ENCODE results near the gene C6orf89. TPM values are rescaled to one million over a fixed set of nuclear protein-coding genes. Genes with fewer than 3 reads are reported as not detected.

The C6orf89 gene
- total RNA-seq, 4 donors from 2014 or later, result 29.8 to 42.1 (median 37.9) TPM

DNA sequence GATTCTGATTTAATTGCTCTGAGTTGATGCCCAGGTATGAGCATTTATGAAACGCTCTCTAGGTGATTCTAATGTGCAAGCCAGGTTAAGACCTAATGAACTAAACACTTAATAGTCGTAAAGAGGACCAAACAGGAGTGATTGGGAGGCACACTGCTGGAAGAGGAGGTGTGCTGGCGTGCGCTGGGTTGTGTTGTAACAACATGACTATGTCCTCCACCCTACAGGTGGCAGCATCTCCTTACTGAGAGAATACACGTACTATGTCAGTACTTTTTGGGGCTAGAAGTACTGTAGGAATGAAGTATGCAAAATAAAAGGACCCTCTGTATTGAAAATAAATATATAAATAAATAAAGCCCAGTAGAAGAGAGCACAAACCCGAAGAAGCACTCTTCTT, 11.9 kb downstream of the C6orf89 start:
- H3K27me3 ChIP-seq, result no peaks in the 10 kb centered on the region
- TF ChIP-seq, protein P1, sequence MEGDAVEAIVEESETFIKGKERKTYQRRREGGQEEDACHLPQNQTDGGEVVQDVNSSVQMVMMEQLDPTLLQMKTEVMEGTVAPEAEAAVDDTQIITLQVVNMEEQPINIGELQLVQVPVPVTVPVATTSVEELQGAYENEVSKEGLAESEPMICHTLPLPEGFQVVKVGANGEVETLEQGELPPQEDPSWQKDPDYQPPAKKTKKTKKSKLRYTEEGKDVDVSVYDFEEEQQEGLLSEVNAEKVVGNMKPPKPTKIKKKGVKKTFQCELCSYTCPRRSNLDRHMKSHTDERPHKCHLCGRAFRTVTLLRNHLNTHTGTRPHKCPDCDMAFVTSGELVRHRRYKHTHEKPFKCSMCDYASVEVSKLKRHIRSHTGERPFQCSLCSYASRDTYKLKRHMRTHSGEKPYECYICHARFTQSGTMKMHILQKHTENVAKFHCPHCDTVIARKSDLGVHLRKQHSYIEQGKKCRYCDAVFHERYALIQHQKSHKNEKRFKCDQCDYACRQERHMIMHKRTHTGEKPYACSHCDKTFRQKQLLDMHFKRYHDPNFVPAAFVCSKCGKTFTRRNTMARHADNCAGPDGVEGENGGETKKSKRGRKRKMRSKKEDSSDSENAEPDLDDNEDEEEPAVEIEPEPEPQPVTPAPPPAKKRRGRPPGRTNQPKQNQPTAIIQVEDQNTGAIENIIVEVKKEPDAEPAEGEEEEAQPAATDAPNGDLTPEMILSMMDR (IDR thresholded peaks at IDR 0.05), result no peak
- TF ChIP-seq POLR2A (IDR thresholded peaks at IDR 0.05) (no peak), EP300 (IDR thresholded peaks at IDR 0.05) (no peak), POLR2AphosphoS5 (IDR thresholded peaks at IDR 0.05) (no peak)
- no peak overlapping the region for H3K4me3 ChIP-seq
- H3K27ac ChIP-seq, result no peak overlapping the region
- peaks cover 51% of the 10 kb centered on the region for H3K36me3 ChIP-seq
- H3K9me3 ChIP-seq, result no peaks in the 10 kb centered on the region
- H3K4me1 ChIP-seq, result no peaks in the 10 kb centered on the region
- 67% methylated on average over 6 of the region's 6 CpGs for WGBS
- no peak for DNase-seq (ENCODE audit: low spot score in 2 of 2)

DNA sequence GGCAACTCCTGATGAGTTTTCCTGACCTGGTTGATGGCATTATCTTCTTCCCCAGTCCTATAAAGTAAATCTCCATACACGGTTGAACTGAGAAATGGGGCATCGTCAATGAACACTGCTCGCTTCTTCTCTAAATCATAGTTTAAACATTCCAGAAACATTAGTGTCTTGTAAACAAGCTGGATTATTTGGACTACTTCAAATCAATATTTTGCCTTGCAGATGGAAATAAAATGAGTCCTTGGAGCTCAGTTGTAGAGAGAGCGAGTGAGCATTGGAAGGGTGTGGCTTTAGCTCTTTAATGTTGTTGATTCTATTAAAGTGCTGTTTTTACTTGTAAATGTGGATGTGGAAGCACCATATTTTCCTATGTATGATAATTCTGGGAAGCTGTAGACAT, 18.4 kb downstream of the C6orf89 start:
- no peak for DNase-seq (ENCODE audit: low spot score in 2 of 2)
- no peaks in the 10 kb centered on the region for H3K27me3 ChIP-seq
- 83% methylated on average over 4 of the region's 4 CpGs for WGBS
- no peaks in the 10 kb centered on the region for H3K9me3 ChIP-seq
- TF ChIP-seq EP300 (IDR thresholded peaks at IDR 0.05), result no peak
- no peak for TF ChIP-seq POLR2AphosphoS5 (IDR thresholded peaks at IDR 0.05)
- no peak for TF ChIP-seq POLR2A (IDR thresholded peaks at IDR 0.05)
- TF ChIP-seq, protein P1 (IDR thresholded peaks at IDR 0.05), result no peak
- H3K27ac ChIP-seq, result no peak overlapping the region
- no peak overlapping the region for H3K4me3 ChIP-seq
- peaks cover 67% of the 10 kb centered on the region for H3K36me3 ChIP-seq
- H3K4me1 ChIP-seq, result peaks cover 19% of the 10 kb centered on the region

DNA sequence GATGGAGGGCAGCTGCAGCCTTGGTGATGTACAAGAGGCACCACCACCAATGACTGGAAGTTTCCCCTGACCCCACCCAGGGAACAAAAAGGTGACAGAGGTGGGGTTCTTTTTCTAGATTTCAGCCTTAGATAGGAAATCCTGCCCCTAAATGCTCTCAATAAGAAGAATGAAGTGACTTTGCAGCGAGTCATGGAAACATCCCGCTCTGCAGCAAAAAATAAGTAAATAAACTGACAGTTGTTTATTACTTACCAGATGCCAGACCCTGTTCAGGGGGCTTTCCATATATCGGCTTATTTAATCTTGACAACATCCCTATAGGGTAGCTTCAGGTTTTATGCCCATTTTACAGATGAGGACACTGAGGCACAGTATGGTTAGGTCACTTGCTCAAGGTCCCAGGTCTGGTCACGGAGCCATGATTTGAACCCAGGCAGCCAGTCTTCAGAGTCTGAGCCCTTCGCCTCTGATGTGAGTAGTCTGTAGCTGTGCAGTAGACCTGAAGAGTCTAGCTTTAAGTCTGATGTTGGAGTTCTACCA, 19.2 kb downstream of the C6orf89 start:
- H3K36me3 ChIP-seq, result peaks cover 59% of the 10 kb centered on the region
- no peak overlapping the region for H3K4me3 ChIP-seq
- peaks cover 19% of the 10 kb centered on the region for H3K4me1 ChIP-seq
- H3K27me3 ChIP-seq, result no peaks in the 10 kb centered on the region
- no peak for DNase-seq (ENCODE audit: low spot score in 2 of 2)
- 96% methylated on average over 5 of the region's 5 CpGs for WGBS
- no peak overlapping the region for H3K27ac ChIP-seq
- H3K9me3 ChIP-seq, result no peaks in the 10 kb centered on the region
- TF ChIP-seq, protein P1 (IDR thresholded peaks at IDR 0.05), result no peak
- TF ChIP-seq POLR2A (IDR thresholded peaks at IDR 0.05) (no peak), POLR2AphosphoS5 (IDR thresholded peaks at IDR 0.05) (no peak), EP300 (IDR thresholded peaks at IDR 0.05) (no peak)

DNA sequence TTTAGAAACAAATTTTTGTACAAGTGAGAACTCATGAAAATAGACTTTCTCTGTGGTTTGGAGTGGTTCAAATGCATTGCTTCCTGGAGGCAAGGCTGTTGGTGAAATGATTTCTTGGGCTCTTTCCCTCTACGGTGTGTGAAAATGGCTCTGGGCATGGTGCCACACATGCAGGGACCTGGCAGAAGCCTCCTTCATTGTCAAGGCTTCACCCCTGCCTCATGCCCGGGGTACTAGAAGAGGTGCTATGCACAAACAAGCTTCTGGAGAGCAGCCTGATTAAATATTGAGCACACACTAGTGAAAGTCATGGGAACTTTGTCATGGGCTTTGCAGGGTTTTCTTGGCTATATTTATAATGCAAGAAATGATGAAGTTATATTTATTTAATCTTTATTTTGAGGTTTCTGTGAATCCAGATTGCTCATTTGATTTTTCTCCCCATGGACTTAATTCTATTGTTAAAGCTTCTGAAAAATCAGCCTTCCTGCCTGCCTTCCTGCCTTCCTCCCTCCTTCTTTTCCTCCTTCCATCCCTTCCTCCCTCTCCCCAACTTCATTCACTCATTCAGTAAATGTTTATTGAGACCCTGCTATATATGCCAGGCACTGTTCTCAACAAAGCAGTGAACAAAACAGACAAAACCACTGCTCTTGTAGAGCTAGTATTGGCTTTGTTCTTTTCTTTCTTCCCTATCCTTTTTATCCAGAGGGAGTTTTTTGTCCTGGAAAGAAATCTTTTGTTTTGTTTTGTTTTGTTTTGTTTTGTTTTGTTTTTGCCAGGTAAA, 21.0 kb downstream of the C6orf89 start:
- peaks cover 43% of the 10 kb centered on the region for H3K36me3 ChIP-seq
- no peaks in the 10 kb centered on the region for H3K9me3 ChIP-seq
- DNase-seq (ENCODE audit: low spot score in 2 of 2), result no peak
- TF ChIP-seq, protein P1 (IDR thresholded peaks at IDR 0.05), result no peak
- no peak for TF ChIP-seq POLR2AphosphoS5 (IDR thresholded peaks at IDR 0.05)
- TF ChIP-seq EP300 (IDR thresholded peaks at IDR 0.05), result no peak
- TF ChIP-seq POLR2A (IDR thresholded peaks at IDR 0.05), result no peak
- H3K27ac ChIP-seq, result no peak overlapping the region
- H3K27me3 ChIP-seq, result no peaks in the 10 kb centered on the region
- 28% methylated on average over 2 of the region's 2 CpGs for WGBS
- no peak overlapping the region for H3K4me3 ChIP-seq
- peaks cover 24% of the 10 kb centered on the region for H3K4me1 ChIP-seq

DNA sequence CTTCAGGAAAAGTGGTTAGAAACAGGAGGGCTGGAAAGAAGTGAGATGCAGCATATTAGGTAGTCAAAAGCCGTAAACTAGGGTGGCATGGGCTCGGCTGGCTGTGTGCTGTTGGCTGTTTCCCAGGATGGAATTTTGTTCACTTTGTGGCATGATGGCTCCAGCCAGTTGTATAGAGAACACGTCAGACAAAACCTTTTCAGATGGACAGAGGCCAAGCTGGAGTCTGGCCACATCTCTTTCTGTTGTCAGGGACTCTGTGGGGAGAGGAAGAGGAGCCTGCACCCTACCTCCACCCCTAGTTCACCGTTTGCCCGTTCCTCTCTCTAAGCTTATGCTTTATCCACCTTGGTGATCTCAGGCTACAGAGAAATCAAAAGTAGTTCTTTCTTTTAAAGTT, 22.0 kb downstream of the C6orf89 start:
- no peaks in the 10 kb centered on the region for H3K9me3 ChIP-seq
- peaks cover 33% of the 10 kb centered on the region for H3K36me3 ChIP-seq
- no peak for DNase-seq (ENCODE audit: low spot score in 2 of 2)
- peaks cover 34% of the 10 kb centered on the region for H3K4me1 ChIP-seq
- TF ChIP-seq POLR2AphosphoS5 (IDR thresholded peaks at IDR 0.05) (no peak), POLR2A (IDR thresholded peaks at IDR 0.05) (no peak), EP300 (IDR thresholded peaks at IDR 0.05) (no peak)
- TF ChIP-seq, protein P1 (IDR thresholded peaks at IDR 0.05), result no peak
- no peak overlapping the region for H3K27ac ChIP-seq
- no peak overlapping the region for H3K4me3 ChIP-seq
- H3K27me3 ChIP-seq, result no peaks in the 10 kb centered on the region
- 41% methylated on average over 5 of the region's 5 CpGs for WGBS

All from suprapubic skin (tissue), 4 donors.